ENCODE data around the gene PCDHB7. TPM values are rescaled to one million over a fixed set of nuclear protein-coding genes. Genes with fewer than 3 reads are reported as not detected.
"Not testable (repeated sequence)": the region's sequence is repeated elsewhere in the genome, so short reads cannot be mapped to it uniquely, and the experiment has no call there.

The PCDHB7 gene
- total RNA-seq, 3 donors from 2014 or later (not counting 1 experiment from before 2014, with no cell fraction given), result not detected

- Histone ChIP-seq H3K9me3 (ENCODE audit: control insufficient read depth, insufficient read depth, low read length) (peaks cover 6% of the 10 kb centered on the region), H3K4me3 (ENCODE audit: low read length) (no peak overlapping the region), H3K27ac (ENCODE audit: low read length) (no peak overlapping the region), H3K27me3 (ENCODE audit: control insufficient read depth, insufficient read depth, low read length) (no peaks in the 10 kb centered on the region), H3K36me3 (ENCODE audit: control insufficient read depth, insufficient read depth, low read length) (no peaks in the 10 kb centered on the region), H3K4me1 (ENCODE audit: control insufficient read depth, insufficient read depth, low read length) (no peaks in the 10 kb centered on the region)
- Mint-ChIP-seq H3K4me1 (no peaks in the 10 kb centered on the region), H3K9me3 (peaks cover 0 to 4% of the 10 kb centered on the region in 2 donors), H3K4me3 (no peak overlapping the region), H3K27me3 (ENCODE audit: low read depth in 2 of 2) (peaks cover 0 to 10% of the 10 kb centered on the region in 2 donors), H3K27ac (no peak overlapping the region), H3K36me3 (no peaks in the 10 kb centered on the region)
- intact Hi-C loops (cut with micrococcal nuclease), result no loop called here
- no peak for TF ChIP-seq CTCF (IDR thresholded peaks at IDR 0.05)
- no peak for ATAC-seq
- no peak for DNase-seq
- 50% methylated on average over 1 of the region's 1 CpG for WGBS (ENCODE audit: insufficient coverage)
These were observed 3.5 kb downstream of the PCDHB7 start for GRCh38 chr5:141175933-141176332.

- H3K27me3 ChIP-seq (ENCODE audit: control insufficient read depth, insufficient read depth, low read length); H3K36me3 ChIP-seq (ENCODE audit: control insufficient read depth, insufficient read depth, low read length); H3K27ac ChIP-seq (ENCODE audit: low read length); H3K9me3 ChIP-seq (ENCODE audit: control insufficient read depth, insufficient read depth, low read length); DNase-seq; H3K4me3 ChIP-seq (ENCODE audit: low read length); H3K4me1 Mint-ChIP-seq; intact Hi-C loops (cut with micrococcal nuclease); H3K9me3 Mint-ChIP-seq; ATAC-seq; H3K27ac Mint-ChIP-seq; H3K36me3 Mint-ChIP-seq; H3K4me3 Mint-ChIP-seq; H3K4me1 ChIP-seq (ENCODE audit: control insufficient read depth, insufficient read depth, low read length): not testable (repeated sequence)
- H3K27me3 Mint-ChIP-seq (ENCODE audit: low read depth in 2 of 2), result peaks cover 12 to 13% of the 10 kb centered on the region in 2 donors
- 38% methylated on average over 8 of the region's 18 CpGs for whole genome bisulfite sequencing (ENCODE audit: insufficient coverage)
These were observed 5.2 kb downstream of the PCDHB7 start, which contains the start of gene PCDHB8 for GRCh38 chr5:141177577-141178191. Gene PCDHB8, plus strand, starts transcription at chr5:141177790. Its CDS starts 245 bp downstream, at chr5:141178035.

DNA sequence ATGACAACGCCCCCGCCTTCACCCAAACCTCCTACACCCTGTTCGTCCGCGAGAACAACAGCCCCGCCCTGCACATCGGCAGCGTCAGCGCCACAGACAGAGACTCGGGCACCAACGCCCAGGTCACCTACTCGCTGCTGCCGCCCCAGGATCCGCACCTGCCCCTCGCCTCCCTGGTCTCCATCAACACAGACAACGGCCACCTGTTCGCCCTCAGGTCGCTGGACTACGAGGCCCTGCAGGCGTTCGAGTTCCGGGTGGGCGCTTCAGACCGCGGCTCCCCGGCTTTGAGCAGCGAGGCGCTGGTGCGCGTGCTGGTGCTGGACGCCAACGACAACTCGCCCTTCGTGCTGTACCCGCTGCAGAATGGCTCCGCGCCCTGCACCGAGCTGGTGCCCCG is 6.9 kb downstream of the PCDHB7 start:
- H3K4me3 Mint-ChIP-seq; DNase-seq; H3K36me3 Mint-ChIP-seq; H3K27me3 ChIP-seq (ENCODE audit: control insufficient read depth, insufficient read depth, low read length); H3K36me3 ChIP-seq (ENCODE audit: control insufficient read depth, insufficient read depth, low read length); H3K27ac ChIP-seq (ENCODE audit: low read length); H3K4me3 ChIP-seq (ENCODE audit: low read length); H3K4me1 Mint-ChIP-seq; H3K27ac Mint-ChIP-seq; H3K9me3 Mint-ChIP-seq; H3K4me1 ChIP-seq (ENCODE audit: control insufficient read depth, insufficient read depth, low read length); H3K9me3 ChIP-seq (ENCODE audit: control insufficient read depth, insufficient read depth, low read length); intact Hi-C loops (cut with micrococcal nuclease); ATAC-seq: not testable (repeated sequence)
- WGBS (ENCODE audit: insufficient coverage), result 44% methylated on average over 23 of the region's 39 CpGs
- peaks cover 14 to 15% of the 10 kb centered on the region in 2 donors for H3K27me3 Mint-ChIP-seq (ENCODE audit: low read depth in 2 of 2)

- intact Hi-C loops (cut with micrococcal nuclease); H3K4me3 ChIP-seq (ENCODE audit: low read length); ATAC-seq; DNase-seq; H3K9me3 Mint-ChIP-seq; H3K27me3 ChIP-seq (ENCODE audit: control insufficient read depth, insufficient read depth, low read length); H3K9me3 ChIP-seq (ENCODE audit: control insufficient read depth, insufficient read depth, low read length); H3K4me3 Mint-ChIP-seq; H3K4me1 Mint-ChIP-seq; H3K27ac ChIP-seq (ENCODE audit: low read length); H3K36me3 ChIP-seq (ENCODE audit: control insufficient read depth, insufficient read depth, low read length); H3K27ac Mint-ChIP-seq; H3K4me1 ChIP-seq (ENCODE audit: control insufficient read depth, insufficient read depth, low read length): not testable (repeated sequence)
- Mint-ChIP-seq H3K36me3 (peaks cover 11% of the 10 kb centered on the region), H3K27me3 (ENCODE audit: low read depth in 2 of 2) (peaks cover 19% of the 10 kb centered on the region in 2 donors)
- 42% methylated on average over 20 of the region's 32 CpGs for WGBS (ENCODE audit: insufficient coverage)
These were observed 7.4 kb downstream of the PCDHB7 start for GRCh38 chr5:141179876-141180275.

- ATAC-seq, result no peak
- H3K36me3 Mint-ChIP-seq, result peaks cover 16% of the 10 kb centered on the region
- H3K9me3 Mint-ChIP-seq, result peaks cover 0 to 2% of the 10 kb centered on the region in 2 donors
- no peak overlapping the region for H3K4me3 ChIP-seq (ENCODE audit: low read length)
- H3K4me1 Mint-ChIP-seq, result no peaks in the 10 kb centered on the region
- no peak overlapping the region for H3K27ac ChIP-seq (ENCODE audit: low read length)
- no peak overlapping the region for H3K27ac Mint-ChIP-seq
- no peaks in the 10 kb centered on the region for H3K4me1 ChIP-seq (ENCODE audit: control insufficient read depth, insufficient read depth, low read length)
- H3K4me3 Mint-ChIP-seq, result no peak overlapping the region
- DNase-seq, result no peak
- H3K27me3 ChIP-seq (ENCODE audit: control insufficient read depth, insufficient read depth, low read length), result no peaks in the 10 kb centered on the region
- TF ChIP-seq CTCF (IDR thresholded peaks at IDR 0.05), result no peak
- peaks cover 23% of the 10 kb centered on the region in 2 donors for H3K27me3 Mint-ChIP-seq (ENCODE audit: low read depth in 2 of 2)
- intact Hi-C loops (cut with micrococcal nuclease), result no loop called here
- 44% methylated on average over 1 of the region's 1 CpG for WGBS (ENCODE audit: insufficient coverage)
- no peaks in the 10 kb centered on the region for H3K9me3 ChIP-seq (ENCODE audit: control insufficient read depth, insufficient read depth, low read length)
- no peaks in the 10 kb centered on the region for H3K36me3 ChIP-seq (ENCODE audit: control insufficient read depth, insufficient read depth, low read length)
These were observed 7.9 kb downstream of the PCDHB7 start for GRCh38 chr5:141180313-141180712.

Data from natural killer cell (primary cell).